Transverse colon (tissue), 4 donors: Measurements from ENCODE around the gene RPTOR.

Experiments used
- CTCF ChIP-seq, 5 experiments: fragments of 200-600 bp in 3 of 5; fragments of 450-650 bp in 2 of 5; sonication (generic) in 3 of 5; IDR thresholded peaks; 1 replicate in 2 of 5; 2 replicates in 3 of 5; pipeline ENCODE4 v1.5.1; 2016 to 2017; ENCODE audit warnings: antibody characterized with exemption in 5 of 5, inconsistent platforms in 3 of 5, mild to moderate bottlenecking in 2 of 5, moderate library complexity in 1 of 5
- EP300 ChIP-seq: sonication (generic); formaldehyde crosslinking; IDR thresholded peaks from one replicate; pipeline ENCODE4 v1.6.1; 2017; ENCODE audit warnings: antibody characterized with exemption, low read depth
- POLR2A ChIP-seq: fragments of 450-650 bp; IDR thresholded peaks from one replicate; pipeline ENCODE4 v1.6.1; 2016; ENCODE audit warnings: antibody characterized with exemption, mild to moderate bottlenecking, moderate library complexity
- POLR2AphosphoS5 ChIP-seq, 3 donors: sonication (generic); formaldehyde crosslinking; IDR thresholded peaks; one replicate each; pipeline ENCODE4 v1.6.1; 2016; ENCODE audit warnings: antibody characterized with exemption in 3 of 3

DNA sequence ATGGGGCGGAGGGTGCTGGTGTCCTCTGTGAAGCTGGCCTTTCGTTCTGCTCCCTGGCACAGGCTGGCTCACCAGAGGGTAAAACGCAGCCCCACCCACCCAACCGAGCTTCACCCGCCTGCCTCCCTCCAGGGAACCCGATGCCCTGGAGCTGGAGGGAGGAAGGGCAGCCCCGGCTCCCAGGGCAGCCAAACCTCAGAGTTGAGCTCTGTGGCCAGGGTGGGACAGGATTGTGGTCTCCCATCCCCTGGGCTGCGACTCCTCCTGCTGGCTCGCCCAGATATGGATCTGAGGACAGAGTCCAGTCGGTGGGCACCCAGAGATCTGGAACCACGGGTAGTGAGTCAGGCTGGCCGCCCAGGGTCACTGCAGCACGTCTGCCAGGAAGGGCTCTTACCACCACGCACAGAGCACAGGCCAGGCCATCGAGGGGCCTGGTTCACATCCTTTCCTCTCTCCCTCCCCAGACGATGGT is 404.4 kb downstream of the RPTOR start:
- TF ChIP-seq CTCF (IDR thresholded peaks at IDR 0.05) (no peak), POLR2A (no peak), POLR2AphosphoS5 (IDR thresholded peaks at IDR 0.05) (no peak), EP300 (no peak)
